HG02970 (cell line): ENCODE measurements around the gene ZNF215.
"Not testable (repeated sequence)": the region's sequence is repeated elsewhere in the genome, so short reads cannot be mapped to it uniquely, and the experiment has no call there.

Experiments
- ATAC-seq: cut with Tn5 transposase; IDR thresholded peaks from one replicate; pipeline ENCODE4 v1.9.1; 2021; ENCODE audit warnings: mild to moderate bottlenecking, moderate library complexity, moderate number of reproducible peaks; ENCODE audit not compliant: unreplicated experiment, low FRiP score

Gene ZNF215

GRCh38 chr11:6931146-6931713 is 5.0 kb downstream of the ZNF215 start:
- no peak for ATAC-seq

- no peak for ATAC-seq
Observed at GRCh38 chr11:6932145-6932544, 5.9 kb downstream of the ZNF215 start.

GRCh38 chr11:6941970-6942369 is 15.7 kb downstream of the ZNF215 start:
- ATAC-seq = no peak

- ATAC-seq = no peak
Observed at GRCh38 chr11:6943131-6943530, 16.9 kb downstream of the ZNF215 start.

- not testable (repeated sequence) for ATAC-seq
Observed at GRCh38 chr11:6954248-6954647, 28.0 kb downstream of the ZNF215 start.

- ATAC-seq = no peak
Observed at GRCh38 chr11:6962141-6962540, 35.9 kb downstream of the ZNF215 start.

GRCh38 chr11:6962673-6963072 is 36.4 kb downstream of the ZNF215 start:
- no peak for ATAC-seq

GRCh38 chr11:6968816-6969215 is 42.6 kb downstream of the ZNF215 start:
- no peak for ATAC-seq

GRCh38 chr11:6969854-6970253 is 43.6 kb downstream of the ZNF215 start:
- ATAC-seq = not testable (repeated sequence)

GRCh38 chr11:6979365-6979764 is 53.1 kb downstream of the ZNF215 start:
- ATAC-seq = no peak

GRCh38 chr11:6986487-6986886 is 60.3 kb downstream of the ZNF215 start:
- ATAC-seq = no peak

- no peak for ATAC-seq
Observed at GRCh38 chr11:6988506-6988905, 62.3 kb downstream of the ZNF215 start.

GRCh38 chr11:6991227-6991626 is 65.0 kb downstream of the ZNF215 start:
- ATAC-seq = no peak

- ATAC-seq = no peak
Observed at GRCh38 chr11:6992026-6992425, 65.8 kb downstream of the ZNF215 start.

- ATAC-seq = no peak
Observed at GRCh38 chr11:6992457-6993417, 66.5 kb downstream of the ZNF215 start.

- no peak for ATAC-seq
Observed at GRCh38 chr11:6995703-6996102, 69.5 kb downstream of the ZNF215 start.

GRCh38 chr11:7004482-7004881 is 78.3 kb downstream of the ZNF215 start:
- ATAC-seq = no peak
